Skeletal muscle tissue (tissue), 4 donors: ENCODE results near the gene KATNBL1. TPM values are rescaled to one million over a fixed set of nuclear protein-coding genes. Genes with fewer than 3 reads are reported as not detected.

ENCODE experiments used
- H3K27ac ChIP-seq: one replicate; pipeline ENCODE4 v1.7.0; 2013; ENCODE audit warnings: mild to moderate bottlenecking, low read depth, low read length, inconsistent platforms
- H3K27me3 ChIP-seq, 3 donors: one replicate each; pipeline ENCODE4 v1.7.0; 2013; ENCODE audit warnings: low read length in 3 of 3; ENCODE audit not compliant: control insufficient read depth in 3 of 3, insufficient read depth in 3 of 3
- H3K36me3 ChIP-seq, 3 donors: one replicate each; pipeline ENCODE4 v1.7.0; 2013; ENCODE audit warnings: low read length in 3 of 3; ENCODE audit not compliant: control insufficient read depth in 3 of 3, insufficient read depth in 3 of 3
- H3K4me1 ChIP-seq, 3 donors: one replicate each; pipeline ENCODE4 v1.7.0; 2013; ENCODE audit warnings: low read length in 3 of 3, mild to moderate bottlenecking in 3 of 3; ENCODE audit not compliant: control insufficient read depth in 3 of 3, insufficient read depth in 3 of 3
- H3K4me3 ChIP-seq, 3 donors: one replicate each; pipeline ENCODE4 v1.7.0; 2013; ENCODE audit warnings: low read length in 3 of 3
- H3K9ac ChIP-seq, 3 donors: one replicate each; pipeline ENCODE4 v1.7.0; 2013; ENCODE audit warnings: low read length in 3 of 3, mild to moderate bottlenecking in 3 of 3, moderate library complexity in 2 of 3, low read depth in 1 of 3
- H3K9me3 ChIP-seq, 3 donors: one replicate each; pipeline ENCODE4 v1.7.0; 2013; ENCODE audit warnings: low read length in 3 of 3; ENCODE audit not compliant: control insufficient read depth in 3 of 3
- total RNA-seq: library from RNA; depleted of rRNA; stranded (reverse); fragments of >200 nt; gene quantifications from one replicate; pipeline ENCODE4 v1.2.3, GENCODE V29; 2014
- donor health status: Osteomylitis.

The KATNBL1 gene
- total RNA-seq, 1 donor from 2014 or later = 93.4 TPM

DNA sequence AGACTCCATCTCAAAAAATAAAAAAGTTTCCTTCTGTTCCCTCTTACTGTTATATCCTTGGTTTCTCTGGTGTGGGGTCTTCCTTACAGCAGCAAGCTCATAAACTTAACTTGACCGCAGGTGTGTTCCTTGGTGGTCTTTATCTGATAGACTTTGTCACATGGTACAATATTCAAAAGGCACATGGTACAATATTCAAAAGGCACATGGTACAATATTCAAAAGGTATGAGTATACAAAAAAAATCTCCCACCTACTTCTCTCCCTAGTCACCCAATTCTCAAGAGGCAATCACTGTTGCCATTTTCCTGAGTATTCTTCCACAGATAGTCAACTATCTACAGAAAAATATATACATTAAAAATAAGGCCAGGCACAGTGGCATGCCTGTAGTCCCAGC lies 103.5 kb downstream of the KATNBL1 start:
- Histone ChIP-seq H3K27me3 (no peaks in the 10 kb centered on the region), H3K4me3 (no peak overlapping the region), H3K9ac (no peak overlapping the region), H3K4me1 (peaks cover 5 to 15% (median 7%) of the 10 kb centered on the region in 3 donors), H3K27ac (no peak overlapping the region), H3K36me3 (peaks cover 0 to 4% (median 0%) of the 10 kb centered on the region in 3 donors), H3K9me3 (no peaks in the 10 kb centered on the region)

- Histone ChIP-seq H3K4me1 (peaks cover 14 to 30% (median 21%) of the 10 kb centered on the region in 3 donors), H3K27ac (peak overlapping the region; percentile 86), H3K9me3 (no peaks in the 10 kb centered on the region), H3K4me3 (peak overlapping the region; percentile 91 to 99 (median 94)), H3K36me3 (peaks cover 0 to 4% (median 0%) of the 10 kb centered on the region in 3 donors), H3K27me3 (no peaks in the 10 kb centered on the region), H3K9ac (peak overlapping the region; percentile 80 to 98 (median 83))
These were observed 107.5 kb downstream of the KATNBL1 start for GRCh38 chr15:34102175-34102925.

GRCh38 chr15:34101366-34102174 lies 108.3 kb downstream of the KATNBL1 start, which contains the start of the genes EMC7 and PGBD4:
TSS of gene EMC7 (minus strand) at chr15:34101862. CDS start at chr15:34101839, 23 bp downstream.
TSS of gene PGBD4 (plus strand) at chr15:34102083. CDS start at chr15:34102532, 449 bp downstream.
- peak within 1 kb of the TSS; percentile 94 to 98 (median 98) for H3K9ac ChIP-seq
- peak within 1 kb of the TSS; percentile 86 for H3K27ac ChIP-seq
- no peaks in the 10 kb centered on the region for H3K9me3 ChIP-seq
- H3K4me1 ChIP-seq = peaks cover 14 to 30% (median 21%) of the 10 kb centered on the region in 3 donors
- peak within 1 kb of the TSS; percentile 94 to 99 (median 99) for H3K4me3 ChIP-seq
- H3K36me3 ChIP-seq = peaks cover 0 to 4% (median 0%) of the 10 kb centered on the region in 3 donors
- H3K27me3 ChIP-seq = no peaks in the 10 kb centered on the region

DNA sequence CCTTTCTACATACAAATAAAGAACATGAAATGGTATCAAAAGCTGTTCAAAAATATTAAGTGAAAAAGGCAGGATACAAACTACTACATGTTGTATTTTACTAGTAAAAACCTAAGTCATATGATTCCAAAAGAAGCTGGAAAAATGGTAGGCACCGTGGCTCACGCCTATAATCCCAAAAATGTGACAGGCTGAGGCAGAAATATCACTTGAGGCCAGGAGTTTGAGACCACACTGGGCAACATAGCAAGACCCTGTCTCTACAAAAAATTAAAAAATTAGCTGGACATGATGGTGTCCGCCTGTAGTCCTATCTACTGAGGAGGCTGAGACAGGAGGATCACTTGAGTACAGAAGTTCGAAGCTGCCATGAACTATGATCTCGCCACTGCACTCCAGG lies 110.0 kb downstream of the KATNBL1 start:
- peaks cover 14 to 30% (median 21%) of the 10 kb centered on the region in 3 donors for H3K4me1 ChIP-seq
- H3K27me3 ChIP-seq = no peaks in the 10 kb centered on the region
- no peak overlapping the region for H3K27ac ChIP-seq
- no peak overlapping the region for H3K4me3 ChIP-seq
- H3K9me3 ChIP-seq = no peaks in the 10 kb centered on the region
- H3K36me3 ChIP-seq = peaks cover 2 to 4% (median 3%) of the 10 kb centered on the region in 3 donors
- H3K9ac ChIP-seq = no peak overlapping the region

Other genes with a start within 250 kb of the KATNBL1 start
- gene CHRM5, start 241.6 kb downstream of the KATNBL1 start, total RNA-seq = not detected
- gene AVEN, start 170.9 kb downstream of the KATNBL1 start, total RNA-seq = 16.2 TPM
- 22.4 TPM for gene EMC7, start 108.2 kb downstream of the KATNBL1 start, total RNA-seq
- 1.0 TPM for gene PGBD4, start 108.0 kb downstream of the KATNBL1 start, total RNA-seq
- 99.2 TPM for gene EMC4, start 14.9 kb upstream of the KATNBL1 start, total RNA-seq
- gene SLC12A6, start 127.7 kb upstream of the KATNBL1 start, total RNA-seq = 20.4 TPM
- 114 TPM for gene NOP10, start 133.0 kb upstream of the KATNBL1 start, total RNA-seq
- not detected for gene NUTM1, start 133.2 kb upstream of the KATNBL1 start, total RNA-seq
- gene LPCAT4, start 157.1 kb upstream of the KATNBL1 start, total RNA-seq = 3.1 TPM
- 8.9 TPM for gene GOLGA8A, start 227.7 kb upstream of the KATNBL1 start, total RNA-seq